ENCODE measurements around the gene TBXA2R. TPM values are rescaled to one million over a fixed set of nuclear protein-coding genes. Genes with fewer than 3 reads are reported as not detected.
"Not testable (repeated sequence)": the region's sequence is repeated elsewhere in the genome, so short reads cannot be mapped to it uniquely, and the experiment has no call there.

TBXA2R gene
- total RNA-seq, 4 donors from 2014 or later = 4.8 to 17.2 (median 7.7) TPM

DNA sequence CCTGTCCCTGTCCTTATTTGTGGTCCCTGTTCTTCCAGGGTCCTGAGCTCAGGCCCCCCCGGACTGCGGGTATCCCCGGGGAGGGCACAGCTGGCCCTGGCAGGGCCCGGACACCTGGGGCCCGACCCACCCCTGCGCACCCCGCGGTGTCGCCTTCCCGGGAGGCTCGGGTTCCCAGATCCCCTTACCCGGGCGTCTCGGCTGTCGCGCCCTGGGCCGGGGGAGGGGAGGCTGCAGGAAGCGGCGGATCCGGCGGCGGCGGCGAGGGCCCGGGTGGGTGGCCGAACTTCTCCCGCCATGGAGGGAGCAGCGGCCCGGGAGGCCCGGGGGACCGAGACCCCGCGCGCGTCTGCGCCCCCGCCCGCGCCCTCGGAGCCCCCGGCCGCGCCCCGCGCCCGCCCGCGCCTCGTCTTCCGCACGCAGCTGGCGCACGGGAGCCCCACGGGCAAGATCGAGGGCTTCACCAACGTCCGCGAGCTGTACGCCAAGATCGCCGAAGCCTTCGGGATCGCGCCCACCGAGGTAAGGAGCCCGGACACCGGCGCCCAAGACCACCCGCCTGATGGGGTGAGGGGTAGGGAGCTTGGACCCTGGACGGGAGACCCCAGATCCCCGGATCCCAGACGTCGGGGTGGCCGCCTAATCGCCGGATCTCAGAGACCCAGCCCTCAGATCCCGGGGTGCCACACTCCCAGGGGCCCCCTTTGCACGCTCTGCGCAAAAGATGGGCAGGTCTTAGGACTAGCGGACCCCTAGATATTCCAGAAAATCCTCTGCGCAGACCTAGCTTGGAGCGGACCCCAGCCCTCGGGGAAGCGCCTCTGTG is 21.2 kb downstream of the TBXA2R start, which contains the start of gene GIPC3:
Gene GIPC3 (plus strand): TSS at position 178 of the 826 bp plus-strand sequence. CDS start 120 bp downstream, at position 298.
- peaks cover 0 to 15% (median 0%) of the 10 kb centered on the region in 4 donors for H3K27me3 ChIP-seq
- 5% methylated on average over 22 of the region's 84 CpGs for WGBS
- no peak for DNase-seq (ENCODE audit: extremely low spot score)
- TF ChIP-seq EP300 (IDR thresholded peaks at IDR 0.05) (no peak), POLR2AphosphoS5 (IDR thresholded peaks at IDR 0.05) (no peak), POLR2A (IDR thresholded peaks at IDR 0.05; ENCODE audit: low read depth) (no peak)
- TF ChIP-seq, protein P1, sequence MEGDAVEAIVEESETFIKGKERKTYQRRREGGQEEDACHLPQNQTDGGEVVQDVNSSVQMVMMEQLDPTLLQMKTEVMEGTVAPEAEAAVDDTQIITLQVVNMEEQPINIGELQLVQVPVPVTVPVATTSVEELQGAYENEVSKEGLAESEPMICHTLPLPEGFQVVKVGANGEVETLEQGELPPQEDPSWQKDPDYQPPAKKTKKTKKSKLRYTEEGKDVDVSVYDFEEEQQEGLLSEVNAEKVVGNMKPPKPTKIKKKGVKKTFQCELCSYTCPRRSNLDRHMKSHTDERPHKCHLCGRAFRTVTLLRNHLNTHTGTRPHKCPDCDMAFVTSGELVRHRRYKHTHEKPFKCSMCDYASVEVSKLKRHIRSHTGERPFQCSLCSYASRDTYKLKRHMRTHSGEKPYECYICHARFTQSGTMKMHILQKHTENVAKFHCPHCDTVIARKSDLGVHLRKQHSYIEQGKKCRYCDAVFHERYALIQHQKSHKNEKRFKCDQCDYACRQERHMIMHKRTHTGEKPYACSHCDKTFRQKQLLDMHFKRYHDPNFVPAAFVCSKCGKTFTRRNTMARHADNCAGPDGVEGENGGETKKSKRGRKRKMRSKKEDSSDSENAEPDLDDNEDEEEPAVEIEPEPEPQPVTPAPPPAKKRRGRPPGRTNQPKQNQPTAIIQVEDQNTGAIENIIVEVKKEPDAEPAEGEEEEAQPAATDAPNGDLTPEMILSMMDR (IDR thresholded peaks at IDR 0.05) = no peak
- no peaks in the 10 kb centered on the region for H3K9me3 ChIP-seq
- H3K4me1 ChIP-seq = peaks cover 14 to 31% (median 30%) of the 10 kb centered on the region in 4 donors
- intact Hi-C loops (cut with DNase I) = no loop called here
- H3K4me3 ChIP-seq = peak within 1 kb of the TSS; percentile 51 to 60 (median 54)
- H3K36me3 ChIP-seq = peaks cover 0 to 4% (median 0%) of the 10 kb centered on the region in 4 donors
- H3K27ac ChIP-seq (replicated peaks in 1 of 4) = peak within 1 kb of the TSS; percentile 49 to 84 (median 66)

DNA sequence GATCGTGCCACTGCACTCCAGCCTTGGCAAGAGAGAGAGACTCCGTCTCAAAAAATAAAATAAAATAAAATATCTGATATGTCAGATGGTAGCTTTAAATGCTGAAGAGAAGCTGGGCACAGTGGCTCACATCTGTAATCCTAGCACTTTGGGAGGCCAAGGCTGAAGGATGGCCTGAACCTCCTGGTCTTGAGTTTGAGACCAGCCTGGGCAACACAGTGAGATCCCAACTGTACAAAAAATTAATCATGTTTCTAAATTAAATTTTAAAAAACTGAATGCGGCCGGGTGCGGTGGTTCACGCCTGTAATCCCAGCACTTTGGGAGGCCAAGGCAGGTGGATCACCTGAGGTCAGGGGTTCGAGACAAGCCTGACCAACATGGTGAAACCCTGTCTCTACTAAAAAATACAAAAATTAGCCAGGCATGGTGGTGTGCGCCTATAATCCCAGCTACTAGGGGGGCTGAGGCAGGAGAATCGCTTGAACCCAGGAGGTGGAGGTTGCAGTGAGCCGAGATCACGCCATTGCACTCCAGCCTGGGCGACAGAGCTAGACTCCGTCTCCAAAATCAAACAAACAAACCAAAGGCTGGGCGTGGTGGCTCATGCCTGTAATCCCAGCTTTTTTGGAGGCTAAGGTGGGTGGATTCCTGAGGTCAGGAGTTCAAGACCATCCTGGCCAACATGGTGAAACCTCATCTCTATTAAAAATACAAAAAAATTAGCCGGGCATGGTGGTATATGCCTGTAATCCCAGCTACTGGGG is 22.5 kb downstream of the TBXA2R start:
- H3K4me3 ChIP-seq; DNase-seq (ENCODE audit: extremely low spot score); H3K9me3 ChIP-seq; H3K36me3 ChIP-seq; intact Hi-C loops (cut with DNase I); H3K27ac ChIP-seq (replicated peaks in 1 of 4): not testable (repeated sequence)
- 85% methylated on average over 15 of the region's 15 CpGs for WGBS
- Histone ChIP-seq H3K4me1 (peaks cover 14 to 43% (median 41%) of the 10 kb centered on the region in 4 donors), H3K27me3 (peaks cover 0 to 15% (median 0%) of the 10 kb centered on the region in 4 donors)

DNA sequence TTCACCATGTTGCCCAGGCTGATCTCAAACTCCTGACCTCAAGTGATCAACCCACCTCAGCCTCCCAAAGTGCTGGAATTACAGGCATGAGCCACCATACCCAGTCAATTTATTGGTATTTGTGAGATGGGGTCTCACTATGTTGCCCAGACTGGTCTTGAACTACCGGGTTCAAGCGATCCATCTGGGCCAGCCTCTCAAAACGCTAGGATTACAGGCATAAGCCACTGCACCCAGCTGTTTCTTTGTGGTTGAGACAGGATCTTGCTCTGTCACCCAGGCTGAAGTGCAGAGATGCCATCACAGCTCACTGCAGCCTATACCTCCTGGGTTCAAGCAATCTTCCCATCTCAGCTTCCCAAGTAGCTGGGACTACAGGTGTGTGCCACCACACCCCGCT is 24.9 kb downstream of the TBXA2R start:
- H3K9me3 ChIP-seq; H3K4me3 ChIP-seq; H3K36me3 ChIP-seq; intact Hi-C loops (cut with DNase I); DNase-seq (ENCODE audit: extremely low spot score): not testable (repeated sequence)
- H3K27ac ChIP-seq (replicated peaks in 1 of 4) = peak overlapping the region in 3 of 4 donors; percentile 75 to 85 (median 76)
- WGBS = 85% methylated on average over 4 of the region's 4 CpGs
- peaks cover 13 to 53% (median 42%) of the 10 kb centered on the region in 4 donors for H3K4me1 ChIP-seq
- H3K27me3 ChIP-seq = peaks cover 0 to 15% (median 0%) of the 10 kb centered on the region in 4 donors

DNA sequence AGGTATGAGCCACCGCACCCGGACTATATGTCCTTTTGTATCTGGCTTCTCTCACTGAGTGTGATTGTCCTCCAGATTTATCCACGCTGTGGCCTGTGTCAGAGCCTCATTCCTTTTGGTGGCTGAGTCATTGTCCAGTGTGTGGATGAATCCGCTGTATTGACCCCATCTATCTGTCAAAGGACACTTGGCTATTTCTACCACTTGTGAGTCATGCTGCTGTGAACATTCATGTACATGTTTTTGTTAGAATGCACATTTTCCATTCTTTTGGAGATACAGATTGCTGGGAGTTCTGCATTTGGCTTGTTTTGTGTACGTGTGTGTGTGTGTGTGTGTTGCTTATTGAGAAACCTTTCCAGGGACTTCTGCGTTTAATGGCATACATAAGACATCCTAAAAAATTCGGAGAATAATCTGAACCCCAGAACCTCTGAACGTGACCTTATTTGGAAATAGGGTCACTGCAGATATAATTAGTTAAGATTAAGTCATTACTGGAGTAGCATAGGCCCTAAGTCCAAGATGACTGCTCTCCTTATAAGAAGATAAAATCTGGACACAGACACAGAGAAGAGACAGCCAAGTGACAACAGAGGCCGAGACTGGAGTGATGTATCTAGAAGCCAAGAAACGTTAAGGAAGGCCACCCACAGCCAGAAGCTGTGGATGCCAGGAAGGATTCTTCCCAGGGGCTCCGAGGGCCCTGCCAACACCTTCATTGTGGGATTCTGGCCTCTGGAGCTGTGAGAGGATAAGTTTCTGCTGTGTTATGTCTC is 26.3 kb downstream of the TBXA2R start:
- H3K27me3 ChIP-seq = peaks cover 0 to 3% (median 0%) of the 10 kb centered on the region in 4 donors
- no peak overlapping the region for H3K4me3 ChIP-seq
- peak; percentile 33 to 48 for TF ChIP-seq POLR2AphosphoS5 (IDR thresholded peaks at IDR 0.05)
- no peak for TF ChIP-seq EP300 (IDR thresholded peaks at IDR 0.05)
- WGBS = 29% methylated on average over 11 of the region's 11 CpGs
- DNase-seq (ENCODE audit: extremely low spot score) = no peak
- peaks cover 0 to 9% (median 4%) of the 10 kb centered on the region in 4 donors for H3K36me3 ChIP-seq
- H3K4me1 ChIP-seq = peaks cover 13 to 53% (median 42%) of the 10 kb centered on the region in 4 donors
- H3K27ac ChIP-seq (replicated peaks in 1 of 4) = peak overlapping the region; percentile 61 to 85 (median 76)
- intact Hi-C loops (cut with DNase I) = no loop called here
- H3K9me3 ChIP-seq = no peaks in the 10 kb centered on the region

DNA sequence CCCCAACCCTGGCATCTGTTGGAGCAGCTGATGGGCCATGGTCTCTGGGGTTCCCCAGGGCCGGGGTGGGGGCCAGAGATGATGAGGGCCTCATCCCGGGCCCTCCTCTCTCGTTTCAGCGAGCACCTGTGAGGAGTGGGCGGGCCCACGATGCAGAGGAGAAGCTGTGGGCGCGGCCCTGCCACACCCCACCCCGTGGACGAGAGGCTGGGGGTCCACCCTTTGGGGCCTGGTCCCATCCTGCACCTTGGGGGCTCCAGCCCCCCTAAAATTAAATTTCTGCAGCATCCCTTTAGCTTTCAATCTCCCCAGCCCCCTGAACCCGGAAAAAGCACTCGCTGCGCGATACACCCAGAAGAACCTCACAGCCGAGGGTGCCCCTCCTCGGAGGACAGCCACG is 28.3 kb downstream of the TBXA2R start:
- Histone ChIP-seq H3K36me3 (peaks cover 5 to 14% (median 12%) of the 10 kb centered on the region in 4 donors), H3K4me1 (peaks cover 20 to 68% (median 54%) of the 10 kb centered on the region in 4 donors), H3K9me3 (no peaks in the 10 kb centered on the region), H3K27ac (replicated peaks in 1 of 4) (peak overlapping the region in 3 of 4 donors; percentile 5 to 85 (median 80)), H3K27me3 (no peaks in the 10 kb centered on the region), H3K4me3 (no peak overlapping the region)
- TF ChIP-seq POLR2AphosphoS5 (IDR thresholded peaks at IDR 0.05) = no peak
- intact Hi-C loops (cut with DNase I) = loop anchor here (5.0 kb wide), 1 partner anchor 39 kb away; no protein-coding TSS in a partner anchor
- no peak for DNase-seq (ENCODE audit: extremely low spot score)
- WGBS = 78% methylated on average over 6 of the region's 17 CpGs

DNA sequence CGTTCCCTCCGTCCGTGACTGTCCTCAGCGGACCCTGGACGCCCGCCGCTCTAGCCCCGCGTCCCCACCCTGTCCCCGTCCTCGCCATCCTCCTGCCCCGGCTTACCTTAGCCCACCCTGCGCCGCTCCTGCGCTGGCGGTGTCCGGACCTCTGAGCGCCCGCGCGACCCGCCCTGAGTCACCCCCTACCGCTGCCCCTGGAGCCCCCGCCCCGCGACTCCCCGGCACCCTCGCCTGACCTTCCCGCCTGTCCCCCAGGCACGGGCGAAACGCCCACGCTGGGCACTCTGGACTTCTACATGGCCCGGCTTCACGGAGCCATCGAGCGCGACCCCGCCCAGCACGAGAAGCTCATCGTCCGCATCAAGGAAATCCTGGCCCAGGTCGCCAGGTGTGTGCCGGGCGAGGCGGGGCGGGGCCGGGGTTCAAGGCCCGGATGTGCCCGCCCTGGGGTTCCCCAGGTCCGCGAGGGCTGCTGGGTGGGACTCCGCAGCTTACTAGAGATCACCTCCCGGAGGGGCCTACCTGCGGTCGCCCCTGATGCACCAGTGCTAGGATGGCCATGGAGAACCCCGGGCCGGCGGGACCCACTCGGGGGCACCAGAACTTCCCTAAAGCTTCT is 28.8 kb downstream of the TBXA2R start:
- no peaks in the 10 kb centered on the region for H3K9me3 ChIP-seq
- H3K27ac ChIP-seq (replicated peaks in 1 of 4) = peak overlapping the region; percentile 76 to 85 (median 81)
- no peak for TF ChIP-seq EP300 (IDR thresholded peaks at IDR 0.05)
- TF ChIP-seq POLR2A (IDR thresholded peaks at IDR 0.05; ENCODE audit: low read depth) = no peak
- TF ChIP-seq, protein P1 (IDR thresholded peaks at IDR 0.05) = no peak
- no peak for TF ChIP-seq POLR2AphosphoS5 (IDR thresholded peaks at IDR 0.05)
- no peak overlapping the region for H3K4me3 ChIP-seq
- WGBS = 94% methylated on average over 39 of the region's 60 CpGs
- H3K4me1 ChIP-seq = peaks cover 21 to 72% (median 56%) of the 10 kb centered on the region in 4 donors
- intact Hi-C loops (cut with DNase I) = loop anchor here (5.0 kb wide), 1 partner anchor 39 kb away; no protein-coding TSS in a partner anchor
- no peak for DNase-seq (ENCODE audit: extremely low spot score)
- no peaks in the 10 kb centered on the region for H3K27me3 ChIP-seq
- H3K36me3 ChIP-seq = peaks cover 5 to 14% (median 12%) of the 10 kb centered on the region in 4 donors
